Ascending aorta (tissue), 2 donors: ENCODE measurements around the gene ADRA2C. TPM values are rescaled to one million over a fixed set of nuclear protein-coding genes. Genes with fewer than 3 reads are reported as not detected.

Source experiments
- DNase-seq, 2 donors: peaks; one replicate each; pipeline ENCODE4 v3.0.0-alpha.2; 2019; ENCODE audit warnings: low spot score in 2 of 2
- H3K27ac ChIP-seq, 2 donors: fragments of 200-600 bp; sonication (generic); one replicate each; pipeline ENCODE4 v1.5.1; 2016 to 2017; ENCODE audit warnings: mild to moderate bottlenecking in 1 of 2
- H3K27me3 ChIP-seq: fragments of 200-600 bp; sonication (generic); one replicate; pipeline ENCODE4 v1.5.1; 2017
- H3K36me3 ChIP-seq, 2 donors: fragments of 200-600 bp; sonication (generic); one replicate each; pipeline ENCODE4 v1.5.1; 2016
- H3K4me1 ChIP-seq, 2 donors: fragments of 200-600 bp; sonication (generic); one replicate each; pipeline ENCODE4 v1.5.1; 2016 to 2017; ENCODE audit warnings: mild to moderate bottlenecking in 1 of 2
- H3K4me3 ChIP-seq, 2 donors: fragments of 200-600 bp; sonication (generic); one replicate each; pipeline ENCODE4 v1.5.1; 2016 to 2017; ENCODE audit warnings: mild to moderate bottlenecking in 1 of 2
- H3K9me3 ChIP-seq, 2 donors: fragments of 200-600 bp; sonication (generic); one replicate each; pipeline ENCODE4 v1.5.1; 2016
- intact Hi-C: fragments of 100-400 bp; cut with DNase I; formaldehyde crosslinking; loops from one replicate; pipeline ENCODE4 v1.15.1; 2023
- total RNA-seq: library from RNA; depleted of rRNA; stranded (reverse); fragments of >200 nt; gene quantifications from one replicate; pipeline ENCODE4 v1.1.0, GENCODE V29; 2016
- TF ChIP-seq, protein P1 (sequence below), 3 experiments: fragments of 200-600 bp in 2 of 3; fragments of 450-650 bp in 1 of 3; sonication (generic) in 2 of 3; IDR thresholded peaks; one replicate each; pipeline ENCODE4 v1.5.1; 2016 to 2019; ENCODE audit warnings: antibody characterized with exemption in 3 of 3, mild to moderate bottlenecking in 1 of 3, moderate library complexity in 1 of 3

Gene ADRA2C
- 46.1 TPM for total RNA-seq

DNA sequence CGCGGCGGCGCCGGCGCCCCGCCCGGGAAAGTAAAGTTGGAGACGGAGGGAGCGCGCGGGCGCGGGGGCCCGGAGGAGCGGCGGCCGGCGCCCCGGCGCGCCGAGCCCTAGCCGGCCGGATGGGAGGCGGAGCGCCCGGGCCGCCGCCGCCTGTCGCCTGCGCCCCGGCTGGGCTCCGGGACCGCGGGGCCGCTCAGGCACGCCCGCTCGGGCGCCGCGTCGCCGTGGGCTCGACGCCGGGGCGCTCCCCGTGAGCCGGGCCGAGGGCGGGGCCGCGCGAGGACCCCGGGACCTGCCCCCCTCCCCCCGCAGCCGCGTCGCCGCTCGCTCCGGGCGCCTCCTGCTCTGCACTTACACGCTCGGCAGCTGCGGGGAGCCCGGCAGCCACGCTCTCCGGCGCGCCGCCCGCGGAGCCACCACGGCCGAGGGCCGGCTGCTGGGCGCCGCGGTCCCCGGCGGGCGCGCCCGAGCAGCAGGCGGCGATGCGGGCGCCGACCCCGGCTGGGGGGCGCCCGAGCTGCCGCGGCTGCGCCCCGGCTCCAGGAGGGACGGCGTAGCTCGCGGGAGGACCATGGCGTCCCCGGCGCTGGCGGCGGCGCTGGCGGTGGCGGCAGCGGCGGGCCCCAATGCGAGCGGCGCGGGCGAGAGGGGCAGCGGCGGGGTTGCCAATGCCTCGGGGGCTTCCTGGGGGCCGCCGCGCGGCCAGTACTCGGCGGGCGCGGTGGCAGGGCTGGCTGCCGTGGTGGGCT lies at the start of gene ADRA2C:
Gene ADRA2C (plus strand): TSS at position 350 of the 749 bp plus-strand sequence. CDS start 222 bp downstream, at position 572.
- Histone ChIP-seq H3K4me1 (peaks cover 0 to 33% of the 10 kb centered on the region in 2 donors), H3K27me3 (no peaks in the 10 kb centered on the region)

DNA sequence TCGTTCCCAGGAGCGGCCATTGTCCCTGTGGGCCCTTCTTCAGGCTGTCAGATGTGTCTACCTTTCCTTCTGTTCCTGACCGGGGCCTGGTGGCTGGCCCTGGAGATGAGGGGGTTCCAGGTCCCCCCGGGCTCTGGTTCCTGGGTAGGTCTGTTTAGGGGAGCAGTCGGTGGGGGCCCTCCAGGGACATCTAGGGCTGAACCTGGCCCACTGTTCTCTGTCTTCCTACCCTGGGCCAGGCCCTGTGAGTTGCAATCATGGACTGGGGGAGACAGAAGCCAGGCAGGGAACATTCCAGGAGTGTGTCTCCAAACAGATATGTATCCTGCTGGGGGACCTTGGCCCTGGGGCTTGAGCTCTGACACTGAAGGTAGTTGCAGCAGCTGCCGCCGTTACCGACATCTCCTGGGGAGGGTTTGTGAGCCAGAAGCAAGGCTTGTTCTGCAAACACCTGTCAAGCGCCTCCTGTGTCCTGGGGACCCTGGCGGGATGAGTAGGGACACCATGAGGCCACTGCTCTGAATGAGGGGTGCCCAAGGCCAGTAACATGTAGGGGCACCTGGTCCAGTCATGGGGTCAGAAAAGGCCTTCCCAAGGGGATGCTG lies 49.5 kb upstream of the ADRA2C start:
- Histone ChIP-seq H3K36me3 (no peaks in the 10 kb centered on the region), H3K9me3 (peaks cover 0 to 5% of the 10 kb centered on the region in 2 donors), H3K27ac (no peak overlapping the region), H3K4me1 (peaks cover 7 to 8% of the 10 kb centered on the region in 2 donors), H3K4me3 (no peak overlapping the region), H3K27me3 (no peaks in the 10 kb centered on the region)
- intact Hi-C loops: no loop called here
- DNase-seq: no peak
- TF ChIP-seq, protein P1, sequence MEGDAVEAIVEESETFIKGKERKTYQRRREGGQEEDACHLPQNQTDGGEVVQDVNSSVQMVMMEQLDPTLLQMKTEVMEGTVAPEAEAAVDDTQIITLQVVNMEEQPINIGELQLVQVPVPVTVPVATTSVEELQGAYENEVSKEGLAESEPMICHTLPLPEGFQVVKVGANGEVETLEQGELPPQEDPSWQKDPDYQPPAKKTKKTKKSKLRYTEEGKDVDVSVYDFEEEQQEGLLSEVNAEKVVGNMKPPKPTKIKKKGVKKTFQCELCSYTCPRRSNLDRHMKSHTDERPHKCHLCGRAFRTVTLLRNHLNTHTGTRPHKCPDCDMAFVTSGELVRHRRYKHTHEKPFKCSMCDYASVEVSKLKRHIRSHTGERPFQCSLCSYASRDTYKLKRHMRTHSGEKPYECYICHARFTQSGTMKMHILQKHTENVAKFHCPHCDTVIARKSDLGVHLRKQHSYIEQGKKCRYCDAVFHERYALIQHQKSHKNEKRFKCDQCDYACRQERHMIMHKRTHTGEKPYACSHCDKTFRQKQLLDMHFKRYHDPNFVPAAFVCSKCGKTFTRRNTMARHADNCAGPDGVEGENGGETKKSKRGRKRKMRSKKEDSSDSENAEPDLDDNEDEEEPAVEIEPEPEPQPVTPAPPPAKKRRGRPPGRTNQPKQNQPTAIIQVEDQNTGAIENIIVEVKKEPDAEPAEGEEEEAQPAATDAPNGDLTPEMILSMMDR (IDR thresholded peaks at IDR 0.05): no peak

More for the DNA sequence above, at the start of gene ADRA2C:
- no peaks in the 10 kb centered on the region for H3K9me3 ChIP-seq
- TF ChIP-seq, protein P1 (IDR thresholded peaks at IDR 0.05): no peak
- no peak for DNase-seq
- H3K27ac ChIP-seq: peak within 1 kb of the TSS; percentile 89 to 90
- H3K36me3 ChIP-seq: no peaks in the 10 kb centered on the region
- peak within 1 kb of the TSS; percentile 62 to 78 for H3K4me3 ChIP-seq
- intact Hi-C loops: loop anchor here (2.0 to 10.0 kb wide), 4 partner anchors 107 to 281 kb away; no protein-coding TSS in a partner anchor

DNA sequence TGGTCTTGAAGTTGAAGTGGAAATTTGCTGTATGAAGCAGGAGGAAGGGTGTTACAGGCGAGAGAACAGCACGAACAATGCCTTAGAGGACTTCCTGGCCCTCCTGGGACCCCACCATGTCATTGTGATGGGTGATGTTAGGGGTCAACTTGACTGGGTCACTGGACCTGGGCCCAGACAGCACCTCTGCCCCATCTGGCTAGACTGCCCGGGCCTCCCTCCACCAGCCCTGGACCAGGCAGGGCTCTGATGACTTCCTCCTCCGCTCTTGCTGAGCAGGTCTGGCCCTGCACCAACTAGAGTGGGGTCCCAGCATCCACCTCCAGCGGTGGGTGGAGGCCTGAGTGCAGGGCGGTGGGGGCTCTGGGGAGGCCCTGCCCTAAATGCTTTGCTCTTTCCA lies 48.9 kb upstream of the ADRA2C start:
- intact Hi-C loops: no loop called here
- H3K36me3 ChIP-seq: no peaks in the 10 kb centered on the region
- no peak for DNase-seq
- H3K27ac ChIP-seq: no peak overlapping the region
- no peaks in the 10 kb centered on the region for H3K27me3 ChIP-seq
- peaks cover 0 to 5% of the 10 kb centered on the region in 2 donors for H3K9me3 ChIP-seq
- H3K4me1 ChIP-seq: peaks cover 9 to 14% of the 10 kb centered on the region in 2 donors
- TF ChIP-seq, protein P1 (IDR thresholded peaks at IDR 0.05): no peak
- H3K4me3 ChIP-seq: no peak overlapping the region

DNA sequence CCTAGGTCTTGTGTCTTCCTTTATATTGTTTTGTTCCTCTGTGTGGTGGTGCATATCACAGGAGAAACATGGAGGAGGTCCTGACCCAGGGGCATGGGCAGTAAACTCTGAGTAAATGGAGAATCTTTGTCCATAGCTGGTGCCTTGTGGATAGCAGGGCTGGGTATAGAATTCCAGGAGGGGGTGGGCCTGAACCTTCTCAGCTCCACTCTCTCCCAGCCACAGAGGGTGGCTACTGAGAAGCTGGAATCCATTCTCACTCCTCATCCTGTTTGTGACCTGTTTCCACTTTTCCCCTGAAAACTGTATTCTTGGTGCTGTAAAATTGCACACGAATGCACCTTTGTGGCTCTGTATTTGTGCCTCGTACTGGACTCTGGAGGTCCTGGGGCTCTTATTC lies 47.7 kb upstream of the ADRA2C start:
- Histone ChIP-seq H3K27me3 (no peaks in the 10 kb centered on the region), H3K27ac (no peak overlapping the region), H3K9me3 (peaks cover 0 to 5% of the 10 kb centered on the region in 2 donors), H3K4me3 (no peak overlapping the region), H3K36me3 (no peaks in the 10 kb centered on the region), H3K4me1 (peaks cover 9 to 23% of the 10 kb centered on the region in 2 donors)
- no peak for DNase-seq
- TF ChIP-seq, protein P1 (IDR thresholded peaks at IDR 0.05): no peak
- intact Hi-C loops: no loop called here

DNA sequence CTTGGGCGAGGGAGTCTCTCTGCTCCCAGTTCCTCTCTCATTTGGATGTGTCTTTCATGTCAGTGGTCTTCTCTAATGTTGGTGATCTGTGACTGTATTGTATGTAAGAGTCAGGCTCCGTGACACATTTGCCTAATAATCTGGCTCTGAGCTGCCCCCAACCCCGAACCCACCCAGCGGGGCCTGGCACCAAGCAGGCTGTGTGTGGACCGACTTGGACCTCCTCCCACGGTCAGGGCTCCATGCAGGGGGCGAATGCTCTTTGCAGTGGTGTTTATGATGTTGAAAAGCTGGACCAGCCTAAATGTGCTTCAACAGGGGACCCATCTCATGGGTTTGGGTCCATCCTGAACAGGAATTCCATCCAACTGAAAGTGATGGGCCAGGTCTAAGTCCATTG lies 47.0 kb upstream of the ADRA2C start:
- TF ChIP-seq, protein P1 (IDR thresholded peaks at IDR 0.05): no peak
- Histone ChIP-seq H3K36me3 (no peaks in the 10 kb centered on the region), H3K27me3 (no peaks in the 10 kb centered on the region), H3K4me3 (no peak overlapping the region), H3K9me3 (peaks cover 0 to 5% of the 10 kb centered on the region in 2 donors), H3K27ac (no peak overlapping the region), H3K4me1 (peaks cover 9 to 29% of the 10 kb centered on the region in 2 donors)
- intact Hi-C loops: no loop called here
- DNase-seq: no peak
